Esophagus muscularis mucosa (tissue), 4 donors: Measurements from ENCODE around the gene POMC. TPM values are rescaled to one million over a fixed set of nuclear protein-coding genes. Genes with fewer than 3 reads are reported as not detected.

Experiments used
- DNase-seq: peaks from one replicate; pipeline ENCODE4 v3.0.0-alpha.2; 2017; ENCODE audit errors: extremely low spot score
- H3K27ac ChIP-seq, 4 donors: fragments of 200-600 bp; sonication (generic); replicated peaks in 1 of 4; 1 replicate in 3 of 4; 2 replicates in 1 of 4; pipeline ENCODE4 v1.5.1; 2016 to 2019; ENCODE audit warnings: mild to moderate bottlenecking in 1 of 4
- H3K27me3 ChIP-seq, 4 donors: fragments of 200-600 bp; sonication (generic); one replicate each; pipeline versions ENCODE4 v1.5.1 to v1.6.0; 2016 to 2019
- H3K36me3 ChIP-seq, 4 donors: fragments of 200-600 bp; sonication (generic); one replicate each; pipeline ENCODE4 v1.5.1; 2016 to 2019
- H3K4me1 ChIP-seq, 4 donors: fragments of 200-600 bp; sonication (generic); one replicate each; pipeline ENCODE4 v1.5.1; 2016 to 2019
- H3K4me3 ChIP-seq, 4 donors: fragments of 200-600 bp; sonication (generic); 1 replicate in 2 of 4; 2 replicates in 2 of 4; pipeline ENCODE4 v1.5.1; 2016 to 2019; ENCODE audit warnings: mild to moderate bottlenecking in 4 of 4, moderate library complexity in 1 of 4
- H3K9me3 ChIP-seq, 4 donors: fragments of 200-600 bp; sonication (generic); 1 replicate in 3 of 4; 2 replicates in 1 of 4; pipeline ENCODE4 v1.5.1; 2016 to 2019
- CTCF ChIP-seq, 3 experiments: fragments of 200-600 bp in 2 of 3; fragments of 450-650 bp in 1 of 3; sonication (generic) in 2 of 3; IDR thresholded peaks; one replicate each; pipeline ENCODE4 v1.5.1; 2017 to 2019; ENCODE audit warnings: antibody characterized with exemption in 3 of 3, mild to moderate bottlenecking in 2 of 3, moderate library complexity in 1 of 3
- EP300 ChIP-seq: sonication (generic); formaldehyde crosslinking; IDR thresholded peaks from one replicate; pipeline ENCODE4 v1.6.1; 2017; ENCODE audit warnings: antibody characterized with exemption
- POLR2A ChIP-seq: fragments of 450-650 bp; IDR thresholded peaks from one replicate; pipeline ENCODE4 v1.6.1; 2017; ENCODE audit warnings: antibody characterized with exemption, moderate library complexity, mild to moderate bottlenecking, low read depth
- POLR2AphosphoS5 ChIP-seq, 2 donors: sonication (generic); formaldehyde crosslinking; IDR thresholded peaks; one replicate each; pipeline ENCODE4 v1.6.1; 2017; ENCODE audit warnings: antibody characterized with exemption in 2 of 2
- WGBS: methylation state at CpG from one replicate; pipeline ENCODE4 v1.1.5; 2018; 5-methylcytosine and 5-hydroxymethylcytosine counted together
- intact Hi-C: fragments of 100-400 bp; cut with DNase I; formaldehyde crosslinking; loops from one replicate; pipeline ENCODE4 v1.15.1; 2023
- total RNA-seq, 4 donors: library from RNA; depleted of rRNA; stranded (reverse); fragments of >200 nt; gene quantifications; one replicate each; pipeline versions ENCODE4 v1.1.0 to v1.2.1, GENCODE V29; 2016

The POMC gene
- total RNA-seq, 4 donors from 2014 or later, result 8.3 to 30.3 (median 10.6) TPM

DNA sequence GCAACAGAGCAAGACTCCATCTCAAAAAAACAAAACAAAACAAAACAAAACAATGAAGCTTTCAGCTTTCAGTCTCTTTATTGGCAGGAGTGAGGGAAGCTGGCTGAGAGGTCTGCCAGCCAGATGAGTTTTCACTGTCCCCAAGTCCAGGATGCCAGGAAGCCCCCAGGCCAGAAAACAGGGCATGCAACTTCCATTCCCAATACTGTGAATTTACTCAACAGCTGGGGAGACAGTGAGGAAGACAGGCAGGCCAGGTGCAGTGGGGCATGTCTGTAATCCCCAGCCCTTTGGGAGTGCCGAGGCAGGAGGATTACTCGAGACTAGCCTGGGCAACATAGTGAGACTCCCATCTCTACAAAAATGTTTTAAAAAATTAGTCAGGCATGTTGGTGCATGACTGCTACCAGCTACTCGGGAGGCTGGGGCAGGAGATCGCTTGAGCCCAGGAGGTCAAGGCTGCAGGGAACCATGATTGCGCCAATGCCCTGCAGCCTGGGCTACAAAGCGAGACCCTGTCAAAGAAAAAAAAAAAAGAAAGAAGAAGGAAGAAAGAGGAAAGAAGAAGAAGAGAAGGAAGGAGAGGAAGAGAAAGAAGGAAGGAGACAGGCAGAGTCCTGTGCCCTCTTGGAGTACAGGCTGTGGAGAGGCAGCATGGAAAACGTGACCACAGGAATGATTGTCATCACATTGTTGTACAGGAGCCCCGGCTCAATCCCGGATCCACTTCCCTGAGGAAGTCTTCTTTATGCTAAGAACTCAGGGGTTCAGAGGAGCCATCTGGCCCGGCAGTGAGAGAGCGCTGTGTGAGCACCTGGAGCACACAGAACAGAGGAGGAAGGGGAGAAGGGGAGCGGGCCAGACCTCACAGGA, 29.2 kb upstream of the POMC start:
- H3K27ac ChIP-seq, result no peak overlapping the region

GRCh38 chr2:25194576-25195122, 26.3 kb upstream of the POMC start:
- Histone ChIP-seq H3K9me3 (no peaks in the 10 kb centered on the region), H3K4me1 (peaks cover 0 to 10% (median 4%) of the 10 kb centered on the region in 4 donors), H3K4me3 (no peak overlapping the region), H3K27me3 (no peaks in the 10 kb centered on the region), H3K27ac (no peak overlapping the region), H3K36me3 (no peaks in the 10 kb centered on the region)
- DNase-seq, result no peak
- WGBS, result 89% methylated on average over 8 of the region's 9 CpGs
- intact Hi-C loops, result loop anchor here (10.0 kb wide), 1 partner anchor 210 kb away; no protein-coding TSS in a partner anchor
- no peak for TF ChIP-seq POLR2AphosphoS5 (IDR thresholded peaks at IDR 0.05)
- no peak for TF ChIP-seq CTCF (IDR thresholded peaks at IDR 0.05)
- TF ChIP-seq EP300, result no peak
- TF ChIP-seq POLR2A, result no peak

More for the DNA sequence above, 29.2 kb upstream of the POMC start:
- no peaks in the 10 kb centered on the region for H3K36me3 ChIP-seq
- intact Hi-C loops, result loop anchor here (10.0 kb wide), 1 partner anchor 213 kb away; no protein-coding TSS in a partner anchor
- H3K4me1 ChIP-seq, result peaks cover 0 to 10% (median 4%) of the 10 kb centered on the region in 4 donors
- 60% methylated on average over 12 of the region's 12 CpGs for WGBS
- H3K4me3 ChIP-seq, result no peak overlapping the region
- no peak for DNase-seq
- H3K9me3 ChIP-seq, result no peaks in the 10 kb centered on the region
- H3K27me3 ChIP-seq, result no peaks in the 10 kb centered on the region
- no peak for TF ChIP-seq POLR2AphosphoS5 (IDR thresholded peaks at IDR 0.05)
- TF ChIP-seq POLR2A, result no peak

GRCh38 chr2:25190536-25190935, 22.2 kb upstream of the POMC start:
- H3K4me1 ChIP-seq, result no peaks in the 10 kb centered on the region
- intact Hi-C loops, result loop anchor here (10.0 kb wide), 1 partner anchor 206 kb away; no protein-coding TSS in a partner anchor
- no peaks in the 10 kb centered on the region for H3K36me3 ChIP-seq
- no peak overlapping the region for H3K4me3 ChIP-seq
- WGBS, result 90% methylated on average over 5 of the region's 5 CpGs
- no peak for TF ChIP-seq CTCF (IDR thresholded peaks at IDR 0.05)
- no peak for TF ChIP-seq EP300
- no peak for TF ChIP-seq POLR2A
- TF ChIP-seq POLR2AphosphoS5 (IDR thresholded peaks at IDR 0.05), result no peak
- DNase-seq, result no peak
- H3K27ac ChIP-seq, result no peak overlapping the region
- no peaks in the 10 kb centered on the region for H3K9me3 ChIP-seq
- H3K27me3 ChIP-seq, result no peaks in the 10 kb centered on the region

DNA sequence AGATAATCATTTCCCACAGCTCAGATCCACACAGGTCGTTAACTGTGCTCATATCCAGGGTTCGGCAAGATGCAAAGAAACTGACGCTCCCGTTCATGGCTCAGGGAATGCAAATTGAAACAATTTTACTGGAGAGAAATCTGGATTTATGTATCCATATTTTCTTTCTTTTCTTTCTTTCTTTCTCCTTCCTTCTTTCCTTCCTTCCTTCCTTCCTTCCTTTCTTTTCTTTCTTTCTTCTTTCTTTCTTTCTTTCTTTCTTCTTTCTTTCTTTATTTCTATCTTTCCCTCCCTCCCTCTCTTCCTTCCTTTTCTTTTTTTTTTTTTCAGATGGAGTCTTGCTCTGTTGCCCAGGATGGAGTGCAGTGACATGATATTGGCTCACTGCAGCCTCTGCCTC, 20.0 kb upstream of the POMC start:
- intact Hi-C loops, result no loop called here
- Histone ChIP-seq H3K27ac (no peak overlapping the region), H3K4me1 (no peaks in the 10 kb centered on the region), H3K27me3 (no peaks in the 10 kb centered on the region), H3K4me3 (no peak overlapping the region), H3K9me3 (no peaks in the 10 kb centered on the region), H3K36me3 (no peaks in the 10 kb centered on the region)
- WGBS, result 85% methylated on average over 4 of the region's 4 CpGs
- TF ChIP-seq EP300 (no peak), CTCF (IDR thresholded peaks at IDR 0.05) (no peak), POLR2A (no peak), POLR2AphosphoS5 (IDR thresholded peaks at IDR 0.05) (no peak)
- DNase-seq, result no peak

DNA sequence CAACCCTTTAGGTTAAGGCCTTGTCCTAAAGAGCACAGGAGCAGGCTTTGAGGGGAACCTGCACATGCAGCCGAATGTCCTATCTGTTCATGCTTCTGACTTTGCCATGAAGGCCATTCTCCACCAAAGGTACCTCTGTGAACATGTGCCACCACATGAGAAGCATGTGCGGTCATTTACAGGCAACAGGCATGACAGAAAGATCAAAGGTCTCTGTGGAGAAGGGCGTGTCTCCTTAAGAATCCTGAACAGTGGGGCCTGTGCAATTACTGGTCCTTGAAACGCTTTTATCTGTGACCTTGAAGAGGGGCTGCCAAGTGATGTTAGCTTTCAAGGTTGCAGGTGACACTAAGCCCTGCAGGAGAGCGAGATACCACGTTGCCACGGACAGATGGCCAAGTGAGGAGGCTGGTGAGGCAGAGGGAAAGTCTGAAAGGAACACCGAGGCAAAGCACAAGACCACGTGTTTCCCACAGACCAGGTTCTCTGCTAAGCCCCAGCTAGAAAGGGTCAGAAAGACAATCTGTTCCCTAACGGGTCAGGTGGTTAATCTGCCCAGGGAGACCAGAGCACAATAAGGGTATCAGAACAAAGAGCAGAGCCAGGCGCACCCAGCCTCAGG, 19.5 kb upstream of the POMC start:
- no peak for TF ChIP-seq POLR2A
- no peak for TF ChIP-seq POLR2AphosphoS5 (IDR thresholded peaks at IDR 0.05)
- TF ChIP-seq CTCF (IDR thresholded peaks at IDR 0.05), result no peak
- no peak for TF ChIP-seq EP300
- WGBS, result 78% methylated on average over 10 of the region's 11 CpGs
- H3K4me1 ChIP-seq, result no peaks in the 10 kb centered on the region
- H3K4me3 ChIP-seq, result no peak overlapping the region
- no peaks in the 10 kb centered on the region for H3K36me3 ChIP-seq
- no peak overlapping the region for H3K27ac ChIP-seq
- no peak for DNase-seq
- no peaks in the 10 kb centered on the region for H3K27me3 ChIP-seq
- intact Hi-C loops, result no loop called here
- H3K9me3 ChIP-seq, result no peaks in the 10 kb centered on the region
